ENCODE data around the gene HINT3. TPM values are rescaled to one million over a fixed set of nuclear protein-coding genes. Genes with fewer than 3 reads are reported as not detected.
"Not testable (repeated sequence)": the region's sequence is repeated elsewhere in the genome, so short reads cannot be mapped to it uniquely, and the experiment has no call there.

Gene HINT3
- total RNA-seq, 2 donors from 2014 or later, result 13.0 to 16.4 TPM

DNA sequence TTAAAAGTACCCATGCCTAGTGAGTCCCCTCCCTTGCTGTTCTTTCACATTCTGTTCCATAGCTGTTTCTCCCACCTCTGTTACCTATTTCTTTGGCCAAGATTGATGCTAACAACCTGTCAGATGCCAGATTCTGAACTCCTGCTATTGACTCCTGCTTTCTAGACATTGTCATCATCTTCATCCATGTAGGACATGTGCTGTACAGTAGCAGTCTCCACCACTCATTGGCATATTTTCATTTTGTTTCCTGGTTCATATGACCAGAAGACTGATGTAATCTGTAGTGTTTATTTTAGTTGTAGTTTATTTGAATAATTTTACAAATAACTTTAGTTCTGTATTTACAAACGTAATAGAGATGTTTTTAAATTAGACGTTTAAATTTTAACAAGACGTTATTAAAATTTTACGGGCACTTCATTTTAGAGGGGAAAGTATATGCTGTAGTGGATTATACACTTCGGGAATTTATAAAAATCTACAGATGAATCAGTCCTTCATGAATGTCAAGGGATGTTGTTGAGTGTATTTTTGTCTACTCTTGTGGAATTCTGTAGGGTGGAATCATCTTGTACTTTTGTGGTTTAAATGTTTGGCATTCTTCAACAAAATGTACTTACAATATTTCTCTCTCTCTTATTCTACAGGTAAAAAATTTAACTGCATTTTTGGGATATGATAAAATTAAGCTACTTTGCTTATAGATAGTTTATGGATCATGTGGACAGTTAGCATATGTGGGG is 63.9 kb downstream of the HINT3 start:
- Histone ChIP-seq H3K9ac (ENCODE audit: extremely low read depth, low read length, poor library complexity, severe bottlenecking) (no peak overlapping the region), H3K4me1 (ENCODE audit: control insufficient read depth, insufficient read depth, low read length) (no peaks in the 10 kb centered on the region), H3K36me3 (ENCODE audit: control insufficient read depth, insufficient read depth, low read length) (peaks cover 86% of the 10 kb centered on the region), H3K9me3 (ENCODE audit: control insufficient read depth, low read length) (no peaks in the 10 kb centered on the region), H3K4me3 (ENCODE audit: low read length) (no peak overlapping the region), H3K27me3 (ENCODE audit: control insufficient read depth, insufficient read depth, low read length, poor library complexity, severe bottlenecking) (no peaks in the 10 kb centered on the region), H3K27ac (ENCODE audit: low read depth, low read length) (no peak overlapping the region)
- DNase-seq, result no peak
- H3K27me3 Mint-ChIP-seq (ENCODE audit: insufficient read depth), result no peaks in the 10 kb centered on the region
- H3K36me3 Mint-ChIP-seq (ENCODE audit: low read depth), result peaks cover 49% of the 10 kb centered on the region
- H3K9me3 Mint-ChIP-seq, result no peaks in the 10 kb centered on the region
- WGBS, 2 experiments (ENCODE audit: insufficient coverage in 1 of 2, insufficient read length in 1 of 2), result 96 to 100% methylated on average over 4 to 5 of the region's 5 CpGs
- no peak overlapping the region for H3K27ac Mint-ChIP-seq
- no peak overlapping the region for H3K4me3 Mint-ChIP-seq
- no peak for TF ChIP-seq CTCF (conservative IDR thresholded peaks at IDR 0.05)
- H3K4me1 Mint-ChIP-seq, result no peaks in the 10 kb centered on the region

DNA sequence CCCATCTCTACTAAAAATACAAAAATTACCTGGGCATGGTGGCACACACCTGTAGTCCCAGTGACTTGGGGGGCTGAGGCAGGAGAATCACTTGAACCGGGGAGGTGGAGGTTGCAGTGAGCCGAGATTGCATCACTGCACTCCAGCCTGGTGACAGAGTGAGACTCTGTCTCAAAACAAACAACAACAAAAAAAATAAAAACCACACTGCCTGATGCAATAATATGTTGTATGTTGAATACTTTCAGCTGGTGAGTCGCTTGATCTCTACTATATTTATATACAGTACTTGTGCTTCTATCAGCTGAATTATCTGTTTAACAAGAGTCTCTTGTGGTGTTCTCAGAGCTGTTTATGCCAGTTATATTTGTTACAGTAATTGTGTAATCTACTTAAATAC is 66.9 kb downstream of the HINT3 start:
- not testable (repeated sequence) for H3K4me3 ChIP-seq (ENCODE audit: low read length); H3K9me3 ChIP-seq (ENCODE audit: control insufficient read depth, low read length); H3K27me3 ChIP-seq (ENCODE audit: control insufficient read depth, insufficient read depth, low read length, poor library complexity, severe bottlenecking); H3K9me3 Mint-ChIP-seq; H3K27me3 Mint-ChIP-seq (ENCODE audit: insufficient read depth); H3K4me1 ChIP-seq (ENCODE audit: control insufficient read depth, insufficient read depth, low read length); H3K27ac Mint-ChIP-seq; H3K9ac ChIP-seq (ENCODE audit: extremely low read depth, low read length, poor library complexity, severe bottlenecking); H3K27ac ChIP-seq (ENCODE audit: low read depth, low read length); H3K4me1 Mint-ChIP-seq; H3K4me3 Mint-ChIP-seq; DNase-seq
- H3K36me3 Mint-ChIP-seq (ENCODE audit: low read depth), result peaks cover 50% of the 10 kb centered on the region
- 92% methylated on average over 2 of the region's 3 CpGs; no CpG with 5 or more reads in 1 of the 2 experiments for WGBS, 2 experiments (ENCODE audit: insufficient coverage in 1 of 2, insufficient read length in 1 of 2)
- H3K36me3 ChIP-seq (ENCODE audit: control insufficient read depth, insufficient read depth, low read length), result peaks cover 76% of the 10 kb centered on the region

- Mint-ChIP-seq H3K36me3 (ENCODE audit: low read depth) (peaks cover 39% of the 10 kb centered on the region), H3K9me3 (no peaks in the 10 kb centered on the region), H3K4me1 (no peaks in the 10 kb centered on the region), H3K27me3 (ENCODE audit: insufficient read depth) (no peaks in the 10 kb centered on the region), H3K27ac (no peak overlapping the region), H3K4me3 (no peak overlapping the region)
- Histone ChIP-seq H3K9ac (ENCODE audit: extremely low read depth, low read length, poor library complexity, severe bottlenecking) (no peak overlapping the region), H3K9me3 (ENCODE audit: control insufficient read depth, low read length) (no peaks in the 10 kb centered on the region), H3K4me3 (ENCODE audit: low read length) (no peak overlapping the region), H3K27ac (ENCODE audit: low read depth, low read length) (no peak overlapping the region), H3K4me1 (ENCODE audit: control insufficient read depth, insufficient read depth, low read length) (no peaks in the 10 kb centered on the region), H3K36me3 (ENCODE audit: control insufficient read depth, insufficient read depth, low read length) (peaks cover 66% of the 10 kb centered on the region), H3K27me3 (ENCODE audit: control insufficient read depth, insufficient read depth, low read length, poor library complexity, severe bottlenecking) (no peaks in the 10 kb centered on the region)
- no peak for TF ChIP-seq CTCF (conservative IDR thresholded peaks at IDR 0.05)
- no peak for DNase-seq
- 100% methylated on average over 1 to 2 of the region's 2 CpGs for WGBS, 2 experiments (ENCODE audit: insufficient coverage in 1 of 2, insufficient read length in 1 of 2)
These were observed 69.4 kb downstream of the HINT3 start for GRCh38 chr6:126026001-126026400.

- Mint-ChIP-seq H3K4me1 (no peaks in the 10 kb centered on the region), H3K27me3 (ENCODE audit: insufficient read depth) (no peaks in the 10 kb centered on the region), H3K9me3 (no peaks in the 10 kb centered on the region), H3K4me3 (no peak overlapping the region), H3K27ac (no peak overlapping the region), H3K36me3 (ENCODE audit: low read depth) (peaks cover 27% of the 10 kb centered on the region)
- no peak for TF ChIP-seq CTCF (conservative IDR thresholded peaks at IDR 0.05)
- Histone ChIP-seq H3K36me3 (ENCODE audit: control insufficient read depth, insufficient read depth, low read length) (peaks cover 54% of the 10 kb centered on the region), H3K4me3 (ENCODE audit: low read length) (no peak overlapping the region), H3K9ac (ENCODE audit: extremely low read depth, low read length, poor library complexity, severe bottlenecking) (no peak overlapping the region), H3K4me1 (ENCODE audit: control insufficient read depth, insufficient read depth, low read length) (no peaks in the 10 kb centered on the region), H3K9me3 (ENCODE audit: control insufficient read depth, low read length) (no peaks in the 10 kb centered on the region), H3K27ac (ENCODE audit: low read depth, low read length) (no peak overlapping the region), H3K27me3 (ENCODE audit: control insufficient read depth, insufficient read depth, low read length, poor library complexity, severe bottlenecking) (no peaks in the 10 kb centered on the region)
- DNase-seq, result no peak
These were observed 71.0 kb downstream of the HINT3 start for GRCh38 chr6:126027601-126028000.

Data from endodermal cell (in vitro differentiated cells).